ENCODE results near the gene KCNJ1. TPM values are rescaled to one million over a fixed set of nuclear protein-coding genes. Genes with fewer than 3 reads are reported as not detected.

KCNJ1 gene
- total RNA-seq, 2 experiments from 2014 or later = not detected

DNA sequence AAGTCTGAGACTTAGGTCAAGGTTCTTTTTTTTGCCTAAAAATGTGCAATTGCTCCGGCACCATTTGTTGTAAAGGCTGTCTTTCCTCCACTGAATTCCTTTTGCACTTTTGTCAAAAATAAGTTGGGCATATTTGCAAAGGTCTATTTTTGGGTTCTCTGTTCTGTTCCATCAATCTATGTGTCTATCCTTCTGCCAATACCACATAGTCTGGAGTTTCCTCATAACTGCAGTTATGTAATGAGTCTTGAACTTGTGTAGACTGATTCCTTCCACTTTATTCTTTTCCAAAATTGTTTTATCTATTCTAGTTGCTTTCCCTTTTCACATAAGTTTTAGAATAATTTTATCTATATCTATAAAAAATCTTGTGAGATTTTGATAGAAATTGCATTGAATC is 30.7 kb upstream of the KCNJ1 start:
- Mint-ChIP-seq H3K4me1 (ENCODE audit: low read depth) (no peaks in the 10 kb centered on the region), H3K27ac (no peak overlapping the region), H3K27me3 (peaks cover 14% of the 10 kb centered on the region), H3K4me3 (no peak overlapping the region), H3K9me3 (no peaks in the 10 kb centered on the region), H3K36me3 (ENCODE audit: low read depth) (no peaks in the 10 kb centered on the region)
- TF ChIP-seq, protein P1, sequence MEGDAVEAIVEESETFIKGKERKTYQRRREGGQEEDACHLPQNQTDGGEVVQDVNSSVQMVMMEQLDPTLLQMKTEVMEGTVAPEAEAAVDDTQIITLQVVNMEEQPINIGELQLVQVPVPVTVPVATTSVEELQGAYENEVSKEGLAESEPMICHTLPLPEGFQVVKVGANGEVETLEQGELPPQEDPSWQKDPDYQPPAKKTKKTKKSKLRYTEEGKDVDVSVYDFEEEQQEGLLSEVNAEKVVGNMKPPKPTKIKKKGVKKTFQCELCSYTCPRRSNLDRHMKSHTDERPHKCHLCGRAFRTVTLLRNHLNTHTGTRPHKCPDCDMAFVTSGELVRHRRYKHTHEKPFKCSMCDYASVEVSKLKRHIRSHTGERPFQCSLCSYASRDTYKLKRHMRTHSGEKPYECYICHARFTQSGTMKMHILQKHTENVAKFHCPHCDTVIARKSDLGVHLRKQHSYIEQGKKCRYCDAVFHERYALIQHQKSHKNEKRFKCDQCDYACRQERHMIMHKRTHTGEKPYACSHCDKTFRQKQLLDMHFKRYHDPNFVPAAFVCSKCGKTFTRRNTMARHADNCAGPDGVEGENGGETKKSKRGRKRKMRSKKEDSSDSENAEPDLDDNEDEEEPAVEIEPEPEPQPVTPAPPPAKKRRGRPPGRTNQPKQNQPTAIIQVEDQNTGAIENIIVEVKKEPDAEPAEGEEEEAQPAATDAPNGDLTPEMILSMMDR (IDR thresholded peaks at IDR 0.05) = no peak
- no peak for ATAC-seq
- POLR2A ChIA-PET = no interaction called here
- intact Hi-C loops (cut with micrococcal nuclease) = no loop called here
- DNase-seq = no peak
- CTCF ChIA-PET = interaction anchor here (0.7 kb wide), 1 partner anchor 58 kb away, joined by 3 read pairs; no protein-coding TSS in a partner anchor

DNA sequence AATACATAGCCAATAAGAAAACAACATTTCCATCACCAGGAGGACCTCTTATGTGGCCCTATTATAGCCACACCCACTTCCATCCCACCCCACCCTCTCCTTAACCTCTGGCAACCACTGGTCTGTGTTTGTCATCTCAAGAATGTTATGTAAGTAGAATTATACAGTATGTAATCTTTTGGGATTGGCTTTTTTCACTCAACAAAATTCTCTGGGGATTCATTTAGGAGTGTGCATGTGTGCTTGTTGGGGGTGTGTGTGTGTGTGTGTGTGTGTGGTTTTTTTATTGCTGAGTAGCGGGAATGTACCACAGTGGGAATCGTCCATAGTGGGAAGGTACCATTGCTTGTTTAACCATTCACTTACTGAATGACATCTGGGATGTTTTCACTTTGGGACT is 29.3 kb upstream of the KCNJ1 start:
- H3K36me3 Mint-ChIP-seq (ENCODE audit: low read depth) = no peaks in the 10 kb centered on the region
- intact Hi-C loops (cut with micrococcal nuclease) = no loop called here
- ChIA-PET POLR2A (no interaction called here), CTCF (no interaction called here)
- H3K9me3 Mint-ChIP-seq = no peaks in the 10 kb centered on the region
- TF ChIP-seq, protein P1 (IDR thresholded peaks at IDR 0.05) = no peak
- DNase-seq = no peak
- no peak overlapping the region for H3K4me3 Mint-ChIP-seq
- H3K27ac Mint-ChIP-seq = no peak overlapping the region
- ATAC-seq = no peak
- no peaks in the 10 kb centered on the region for H3K4me1 Mint-ChIP-seq (ENCODE audit: low read depth)
- H3K27me3 Mint-ChIP-seq = peaks cover 25% of the 10 kb centered on the region

DNA sequence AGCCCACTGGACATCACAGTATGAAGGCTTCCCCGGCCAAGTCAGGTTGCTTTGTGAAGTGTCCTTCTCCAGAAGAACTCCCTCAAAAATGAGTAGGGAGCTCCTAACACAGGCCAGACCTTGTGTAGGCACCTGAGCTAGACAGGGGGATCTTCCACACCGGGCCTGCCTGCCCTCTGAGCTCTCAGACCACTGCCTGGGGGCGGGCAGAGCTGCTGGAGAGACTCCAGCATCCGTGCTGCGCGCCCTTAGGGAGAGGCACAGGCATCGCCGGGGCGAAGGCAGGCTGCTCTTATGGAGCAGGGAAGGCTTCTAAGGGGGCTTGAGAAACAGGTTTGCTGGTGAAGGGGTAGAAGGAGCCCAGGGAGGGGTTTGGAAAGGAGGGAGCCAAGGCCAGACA is 28.4 kb upstream of the KCNJ1 start:
- DNase-seq = no peak
- TF ChIP-seq, protein P1 (IDR thresholded peaks at IDR 0.05) = no peak
- POLR2A ChIA-PET = no interaction called here
- peaks cover 3% of the 10 kb centered on the region for H3K4me1 Mint-ChIP-seq (ENCODE audit: low read depth)
- CTCF ChIA-PET = interaction anchor here (1.5 kb wide), 1 partner anchor 10 kb away, joined by 6 read pairs; no protein-coding TSS in a partner anchor
- no peak for ATAC-seq
- H3K36me3 Mint-ChIP-seq (ENCODE audit: low read depth) = no peaks in the 10 kb centered on the region
- no peak overlapping the region for H3K4me3 Mint-ChIP-seq
- H3K9me3 Mint-ChIP-seq = no peaks in the 10 kb centered on the region
- H3K27me3 Mint-ChIP-seq = peaks cover 30% of the 10 kb centered on the region
- intact Hi-C loops (cut with micrococcal nuclease) = no loop called here
- no peak overlapping the region for H3K27ac Mint-ChIP-seq

DNA sequence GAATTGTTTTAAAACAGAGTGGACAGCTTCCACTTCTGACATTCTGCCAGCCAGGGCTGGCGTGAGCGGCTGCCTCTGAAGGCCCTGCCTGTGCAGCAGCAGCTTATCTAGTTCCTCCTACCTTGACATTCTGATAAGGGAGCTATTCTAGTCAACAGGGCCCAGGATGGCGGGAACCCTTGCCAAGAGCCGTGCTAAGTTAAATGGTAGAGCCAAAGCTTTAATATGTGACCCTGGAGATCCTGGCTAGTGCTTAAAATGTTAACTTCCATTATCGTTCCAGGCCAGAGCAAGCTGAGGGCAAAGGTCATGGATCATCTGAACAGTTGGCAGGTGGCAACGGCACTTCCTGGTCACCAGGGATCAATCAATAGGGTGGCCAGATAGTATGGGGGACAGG is 27.6 kb upstream of the KCNJ1 start:
- Mint-ChIP-seq H3K9me3 (no peaks in the 10 kb centered on the region), H3K36me3 (ENCODE audit: low read depth) (no peaks in the 10 kb centered on the region), H3K4me1 (ENCODE audit: low read depth) (peaks cover 3% of the 10 kb centered on the region), H3K27ac (no peak overlapping the region), H3K27me3 (peaks cover 36% of the 10 kb centered on the region), H3K4me3 (no peak overlapping the region)
- POLR2A ChIA-PET = no interaction called here
- ATAC-seq (no peak), DNase-seq (no peak)
- CTCF ChIA-PET = interaction anchor here (0.9 to 1.5 kb wide), 2 partner anchors 9 to 11 kb away, joined by 6 read pairs; no protein-coding TSS in a partner anchor
- TF ChIP-seq, protein P1 (IDR thresholded peaks at IDR 0.05) = no peak
- intact Hi-C loops (cut with micrococcal nuclease) = no loop called here

DNA sequence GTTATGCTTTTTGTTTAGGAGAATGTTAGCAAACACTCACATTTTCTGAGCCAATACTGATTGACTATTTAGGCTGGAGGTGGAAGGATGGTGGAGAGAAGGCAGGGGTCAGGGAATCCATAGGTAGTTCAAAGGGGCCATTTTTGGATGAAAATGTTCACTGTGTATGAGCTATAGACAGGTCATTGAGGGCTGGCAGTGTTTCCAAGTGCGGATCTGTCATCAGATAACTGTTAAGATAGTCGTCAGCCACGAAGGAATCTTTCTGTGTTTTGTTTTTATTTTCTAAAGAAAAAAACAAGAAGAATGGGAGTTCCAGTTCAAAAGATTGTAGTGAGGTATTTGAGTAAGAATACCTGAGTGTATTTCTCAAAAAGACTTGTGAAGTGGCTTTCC is 27.2 kb upstream of the KCNJ1 start:
- no peak for ATAC-seq
- no peaks in the 10 kb centered on the region for H3K9me3 Mint-ChIP-seq
- no peak overlapping the region for H3K27ac Mint-ChIP-seq
- ChIA-PET CTCF (interaction anchor here (0.9 to 2.0 kb wide), 2 partner anchors 10 to 11 kb away, joined by 6 to 23 read pairs; no protein-coding TSS in a partner anchor), POLR2A (no interaction called here)
- H3K36me3 Mint-ChIP-seq (ENCODE audit: low read depth) = no peaks in the 10 kb centered on the region
- H3K4me1 Mint-ChIP-seq (ENCODE audit: low read depth) = peaks cover 3% of the 10 kb centered on the region
- DNase-seq = no peak
- TF ChIP-seq, protein P1 (IDR thresholded peaks at IDR 0.05) = no peak
- H3K27me3 Mint-ChIP-seq = peaks cover 40% of the 10 kb centered on the region
- intact Hi-C loops (cut with micrococcal nuclease) = no loop called here
- H3K4me3 Mint-ChIP-seq = no peak overlapping the region
